NCI-H1092 treated with DMSO at 0.1 percent for 48 hours (cell line): Measurements from ENCODE around the gene UBE2U.
"Not testable (repeated sequence)": the region's sequence is repeated elsewhere in the genome, so short reads cannot be mapped to it uniquely, and the experiment has no call there.

ENCODE experiments used
- DNase-seq: peaks from one replicate; lab custom pipeline; 2025; lab: John Stamatoyannopoulos, UW

The UBE2U gene

GRCh38 chr1:64240206-64240605, 36.8 kb downstream of the UBE2U start:
- no peak for DNase-seq

GRCh38 chr1:64241069-64241468, 37.6 kb downstream of the UBE2U start:
- no peak for DNase-seq

- peak; percentile 31 for DNase-seq
Observed at GRCh38 chr1:64242895-64243756, 39.7 kb downstream of the UBE2U start.

- no peak for DNase-seq
Observed at GRCh38 chr1:64243757-64244080, 40.3 kb downstream of the UBE2U start.

- no peak for DNase-seq
Observed at GRCh38 chr1:64245495-64245894, 42.1 kb downstream of the UBE2U start.

GRCh38 chr1:64246294-64246917, 43.0 kb downstream of the UBE2U start:
- DNase-seq, result peak; percentile 56

GRCh38 chr1:64248065-64248464, 44.6 kb downstream of the UBE2U start:
- DNase-seq, result peak; percentile 42

- DNase-seq, result not testable (repeated sequence)
Observed at GRCh38 chr1:64250472-64250871, 47.0 kb downstream of the UBE2U start.

- no peak for DNase-seq
Observed at GRCh38 chr1:64251971-64252370, 48.5 kb downstream of the UBE2U start.

GRCh38 chr1:64257233-64257632, 53.8 kb downstream of the UBE2U start:
- not testable (repeated sequence) for DNase-seq

GRCh38 chr1:64258444-64258843, 55.0 kb downstream of the UBE2U start:
- DNase-seq, result not testable (repeated sequence)

- no peak for DNase-seq
Observed at GRCh38 chr1:64263335-64263734, 59.9 kb downstream of the UBE2U start.

- DNase-seq, result no peak
Observed at GRCh38 chr1:64263856-64264255, 60.4 kb downstream of the UBE2U start.

- DNase-seq, result no peak
Observed at GRCh38 chr1:64265141-64265540, 61.7 kb downstream of the UBE2U start.

- DNase-seq, result no peak
Observed at GRCh38 chr1:64266991-64267390, 63.6 kb downstream of the UBE2U start.

GRCh38 chr1:64268653-64269557, 65.5 kb downstream of the UBE2U start:
- DNase-seq, result peak; percentile 40

- no peak for DNase-seq
Observed at GRCh38 chr1:64269558-64269884, 66.1 kb downstream of the UBE2U start.

GRCh38 chr1:64280001-64280400, 76.6 kb downstream of the UBE2U start:
- DNase-seq, result no peak

- peak; percentile 28 for DNase-seq
Observed at GRCh38 chr1:64282351-64282750, 78.9 kb downstream of the UBE2U start.

- DNase-seq, result no peak
Observed at GRCh38 chr1:64287071-64287470, 83.6 kb downstream of the UBE2U start.

GRCh38 chr1:64290420-64290819, 87.0 kb downstream of the UBE2U start:
- no peak for DNase-seq

- DNase-seq, result no peak
Observed at GRCh38 chr1:64291931-64292330, 88.5 kb downstream of the UBE2U start.

- DNase-seq, result no peak
Observed at GRCh38 chr1:64292399-64292798, 89.0 kb downstream of the UBE2U start.
